Ovary (tissue), 9 donors: Measurements from ENCODE around the gene CRADD. TPM values are rescaled to one million over a fixed set of nuclear protein-coding genes. Genes with fewer than 3 reads are reported as not detected.

Source experiments
- DNase-seq, 5 donors: peaks; one replicate each; pipeline ENCODE4 v3.0.0-alpha.2; 2019 to 2020
- H3K27ac ChIP-seq, 2 donors: fragments of 200-600 bp; one replicate each; pipeline versions ENCODE4 v1.5.1 to v1.8.0; 2019 to 2022
- H3K27me3 ChIP-seq: fragments of 200-600 bp; one replicate; pipeline ENCODE4 v1.8.0; 2022
- H3K36me3 ChIP-seq: fragments of 200-600 bp; sonication (generic); one replicate; pipeline ENCODE4 v1.5.1; 2019
- H3K4me1 ChIP-seq: one replicate; pipeline ENCODE4 v1.8.1; 2013; ENCODE audit warnings: mild to moderate bottlenecking, moderate library complexity; ENCODE audit not compliant: insufficient read depth
- H3K4me3 ChIP-seq: fragments of 200-600 bp; sonication (generic); one replicate; pipeline ENCODE4 v1.5.1; 2017
- H3K9me3 ChIP-seq, 2 donors: fragments of 200-600 bp in 1 of 2; sonication (generic) in 1 of 2; one replicate each; pipeline versions ENCODE4 v1.5.1 to v1.8.1; 2013 to 2019; ENCODE audit warnings: mild to moderate bottlenecking in 1 of 2, moderate library complexity in 1 of 2
- EP300 ChIP-seq: sonication (generic); formaldehyde crosslinking; IDR thresholded peaks from one replicate; pipeline ENCODE4 v1.6.1; 2017; ENCODE audit warnings: antibody characterized with exemption
- POLR2A ChIP-seq: fragments of 450-650 bp; IDR thresholded peaks from one replicate; pipeline ENCODE4 v1.6.1; 2017; ENCODE audit warnings: antibody characterized with exemption, mild to moderate bottlenecking, moderate library complexity
- WGBS, 3 donors: extraction: QIAGEN DNeasy Blood & Tissue Kit in 1 of 3; methylation state at CpG; one replicate each; pipeline versions ENCODE4 v1.1.5 to v1.1.7; 2013 to 2017; 5-methylcytosine and 5-hydroxymethylcytosine counted together
- intact Hi-C, 4 donors: fragments of 100-400 bp; cut with DNase I; formaldehyde crosslinking; loops; one replicate each; pipeline versions ENCODE4 v1.11.0 to v1.15.1; 2022 to 2023
- polyA plus RNA-seq, 2 donors: library from polyadenylated mRNA; stranded (reverse); fragments of 200-250 nt in 1 of 2; fragments of 350-450 nt in 1 of 2; fragmentation: Illumina TruSeq in 1 of 2; extraction: RNeasy Lipid Tissue Mini Kit (QIAGEN cat#74804) in 1 of 2; gene quantifications; one replicate each; pipeline ENCODE4 v1.2.3, GENCODE V29; 2013 to 2014
- total RNA-seq, 7 donors: library from RNA; depleted of rRNA in 2 of 7; stranded (reverse); fragments of >200 nt in 2 of 7; fragmentation: NEBNext Ultra II Directional in 3 of 7; extraction: Animal tissue kit (Norgen Biotek cat#: 25700) in 3 of 7; gene quantifications; one replicate each; pipeline versions ENCODE4 v1.1.0 to v1.2.4, GENCODE V29; 2016 to 2023
- TF ChIP-seq, protein P1 (sequence below), 3 donors: fragments of 450-650 bp in 2 of 3; fragments of 200-600 bp in 1 of 3; IDR thresholded peaks; one replicate each; pipeline versions ENCODE4 v1.5.1 to v1.8.0; 2016 to 2022; ENCODE audit warnings: antibody characterized with exemption in 3 of 3, mild to moderate bottlenecking in 1 of 3
- donor health status: DM: no; HTN: no; CAD: no; lungs with moderate emphysema.
- donor health status: DM: no; HTN: no; CAD: no.
- donor health status: Bipolar disorder and iron deficiency.
- donor health status: DM: yes; HTN: yes; CAD: no.
- donor health status: DM: no; HTN: no; CAD: no.
- donor health status: DM: yes; HTN: yes; CAD: no.

CRADD gene
- total and polyA plus RNA-seq, 9 donors = 11.4 to 67.8 (median 16.9) TPM

DNA sequence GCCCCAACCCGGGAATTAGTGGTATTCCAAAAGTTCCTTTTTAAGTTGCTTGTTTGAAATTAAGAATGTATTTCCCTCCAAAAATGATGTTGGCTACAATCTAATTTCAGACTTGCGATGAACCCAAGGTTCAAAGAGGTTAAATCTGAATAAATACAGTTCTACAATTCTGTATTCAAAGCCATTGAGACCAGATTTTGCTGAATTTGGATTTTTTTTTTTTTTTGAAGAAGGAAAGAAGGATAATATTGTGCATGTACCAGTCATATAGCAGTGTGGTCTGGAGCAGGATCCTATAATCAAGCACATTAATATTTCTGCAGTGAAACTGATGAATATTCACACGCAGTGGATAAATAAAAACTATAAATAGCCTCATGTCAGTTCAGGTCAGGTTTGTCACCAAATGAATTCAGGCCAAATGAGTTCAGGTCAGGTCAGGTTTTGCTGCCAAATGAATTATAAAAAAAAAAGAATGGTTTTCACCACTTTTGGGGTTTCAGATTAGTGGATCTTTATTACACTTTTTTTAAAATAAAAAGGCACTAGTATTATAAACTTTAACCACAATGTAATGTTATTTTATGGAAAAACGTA, 69.5 kb downstream of the CRADD start:
- 33 to 68% (median 55%) methylated on average over 4 of the region's 4 CpGs for WGBS, 3 donors
- Histone ChIP-seq H3K4me3 (no peak overlapping the region), H3K27ac (no peak overlapping the region), H3K4me1 (peaks cover 4% of the 10 kb centered on the region), H3K9me3 (no peaks in the 10 kb centered on the region), H3K36me3 (no peaks in the 10 kb centered on the region), H3K27me3 (no peaks in the 10 kb centered on the region)
- TF ChIP-seq EP300 (no peak), POLR2A (no peak)
- TF ChIP-seq, protein P1, sequence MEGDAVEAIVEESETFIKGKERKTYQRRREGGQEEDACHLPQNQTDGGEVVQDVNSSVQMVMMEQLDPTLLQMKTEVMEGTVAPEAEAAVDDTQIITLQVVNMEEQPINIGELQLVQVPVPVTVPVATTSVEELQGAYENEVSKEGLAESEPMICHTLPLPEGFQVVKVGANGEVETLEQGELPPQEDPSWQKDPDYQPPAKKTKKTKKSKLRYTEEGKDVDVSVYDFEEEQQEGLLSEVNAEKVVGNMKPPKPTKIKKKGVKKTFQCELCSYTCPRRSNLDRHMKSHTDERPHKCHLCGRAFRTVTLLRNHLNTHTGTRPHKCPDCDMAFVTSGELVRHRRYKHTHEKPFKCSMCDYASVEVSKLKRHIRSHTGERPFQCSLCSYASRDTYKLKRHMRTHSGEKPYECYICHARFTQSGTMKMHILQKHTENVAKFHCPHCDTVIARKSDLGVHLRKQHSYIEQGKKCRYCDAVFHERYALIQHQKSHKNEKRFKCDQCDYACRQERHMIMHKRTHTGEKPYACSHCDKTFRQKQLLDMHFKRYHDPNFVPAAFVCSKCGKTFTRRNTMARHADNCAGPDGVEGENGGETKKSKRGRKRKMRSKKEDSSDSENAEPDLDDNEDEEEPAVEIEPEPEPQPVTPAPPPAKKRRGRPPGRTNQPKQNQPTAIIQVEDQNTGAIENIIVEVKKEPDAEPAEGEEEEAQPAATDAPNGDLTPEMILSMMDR (IDR thresholded peaks at IDR 0.05) = no peak
- intact Hi-C loops = loop anchor here in 2 of 4 donors (10.0 kb wide), 2 partner anchors 62 to 72 kb away; partner anchors contain the start of gene CRADD (in 1 of the 2)
- DNase-seq = no peak

DNA sequence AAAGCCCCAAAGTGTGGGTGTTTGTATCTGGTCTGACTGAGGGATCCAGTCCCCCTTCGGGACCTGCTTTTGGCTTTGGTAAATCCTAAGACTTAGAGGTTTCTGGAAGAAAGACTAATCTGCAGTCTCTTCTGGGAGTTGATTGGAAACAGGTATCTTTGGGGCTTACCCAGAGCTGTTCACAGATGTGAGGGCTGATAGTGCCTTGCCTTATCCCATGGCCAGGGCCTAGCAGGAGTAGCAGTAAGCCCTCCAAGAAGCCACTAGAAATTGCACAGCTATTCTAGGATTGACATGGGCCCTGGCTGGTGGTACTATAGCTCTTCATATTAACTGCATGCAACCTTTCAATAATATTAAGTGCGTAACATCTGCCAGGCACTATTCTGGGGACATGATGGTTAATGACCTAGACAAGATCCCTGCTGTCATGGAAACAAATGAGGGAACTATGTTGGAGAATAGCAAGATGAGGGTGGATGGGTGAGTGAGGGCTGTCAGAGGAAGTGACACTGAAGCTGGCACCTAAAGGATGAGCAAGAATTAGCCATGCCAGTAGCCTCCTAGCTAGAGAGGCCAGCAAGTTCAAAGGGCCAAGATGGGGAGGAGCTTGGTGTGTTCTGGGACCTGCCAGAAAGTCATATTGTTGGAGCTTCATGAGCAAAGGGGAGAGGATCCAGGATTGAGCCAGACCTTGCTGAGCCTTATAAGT, 71.7 kb downstream of the CRADD start:
- Histone ChIP-seq H3K9me3 (no peaks in the 10 kb centered on the region), H3K4me1 (peaks cover 4% of the 10 kb centered on the region), H3K27me3 (no peaks in the 10 kb centered on the region), H3K36me3 (no peaks in the 10 kb centered on the region), H3K4me3 (no peak overlapping the region), H3K27ac (no peak overlapping the region)
- intact Hi-C loops = loop anchor here in 2 of 4 donors (10.0 kb wide), 2 partner anchors 64 to 74 kb away; partner anchors contain the start of gene CRADD (in 1 of the 2)
- 91 to 99% (median 94%) methylated on average over 2 of the region's 2 CpGs for WGBS, 3 donors
- TF ChIP-seq POLR2A (no peak), EP300 (no peak)
- TF ChIP-seq, protein P1 (IDR thresholded peaks at IDR 0.05) = no peak
- DNase-seq = no peak

DNA sequence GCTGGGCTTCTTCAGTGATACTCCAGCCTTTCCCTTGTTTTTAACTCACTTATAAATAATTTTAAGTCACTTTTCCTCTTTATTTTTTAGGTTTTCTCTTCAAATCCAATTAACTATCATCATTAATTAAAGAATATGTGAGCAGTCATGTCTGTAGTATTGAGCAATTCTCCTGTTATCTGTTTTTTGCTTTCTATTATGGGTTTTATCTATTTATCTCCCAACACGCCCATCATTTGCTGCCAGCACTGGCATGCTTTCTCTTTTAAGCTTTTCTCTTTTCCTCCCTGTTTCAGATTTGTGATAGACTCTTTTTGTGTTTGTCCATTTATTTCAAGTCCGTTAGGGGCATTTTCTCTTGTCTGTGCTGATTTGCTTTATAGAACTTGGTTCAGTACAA, 72.3 kb downstream of the CRADD start:
- DNase-seq = no peak
- Histone ChIP-seq H3K9me3 (no peaks in the 10 kb centered on the region), H3K36me3 (no peaks in the 10 kb centered on the region), H3K27ac (no peak overlapping the region), H3K4me3 (no peak overlapping the region), H3K27me3 (no peaks in the 10 kb centered on the region), H3K4me1 (peaks cover 4% of the 10 kb centered on the region)
- TF ChIP-seq, protein P1 (IDR thresholded peaks at IDR 0.05) = no peak
- TF ChIP-seq EP300 = no peak
- no peak for TF ChIP-seq POLR2A
- intact Hi-C loops = loop anchor here in 2 of 4 donors (10.0 kb wide), 2 partner anchors 65 to 75 kb away; partner anchors contain the start of gene CRADD (in 1 of the 2)
- 78 to 88% (median 78%) methylated on average over 2 of the region's 2 CpGs for WGBS, 3 donors

DNA sequence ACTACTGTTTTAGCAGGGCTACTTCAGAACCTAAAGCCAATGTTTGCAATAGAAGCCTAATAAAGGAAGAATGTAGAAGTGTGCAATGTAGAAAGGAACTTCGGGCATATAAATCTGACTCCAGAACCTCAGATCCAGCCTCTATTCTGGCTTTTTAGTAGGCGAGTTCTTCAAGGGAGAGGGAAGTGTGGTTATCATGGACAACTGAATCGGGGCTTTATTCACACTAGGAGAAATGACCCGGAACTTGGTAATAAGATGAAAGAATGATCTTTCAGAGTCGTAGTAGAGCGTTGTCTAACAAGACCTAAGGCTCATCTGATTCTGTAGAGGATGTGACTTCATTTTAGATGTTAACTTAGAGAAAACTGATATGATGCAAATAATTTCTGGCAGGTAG, 72.9 kb downstream of the CRADD start:
- H3K4me1 ChIP-seq = peaks cover 4% of the 10 kb centered on the region
- no peak overlapping the region for H3K4me3 ChIP-seq
- H3K27ac ChIP-seq = no peak overlapping the region
- WGBS, 3 donors = 91 to 96% (median 96%) methylated on average over 6 of the region's 6 CpGs
- no peaks in the 10 kb centered on the region for H3K36me3 ChIP-seq
- H3K9me3 ChIP-seq = no peaks in the 10 kb centered on the region
- H3K27me3 ChIP-seq = no peaks in the 10 kb centered on the region
- intact Hi-C loops = no loop called here
- no peak for DNase-seq
- TF ChIP-seq, protein P1 (IDR thresholded peaks at IDR 0.05) = no peak
